ENCODE results near the gene CAMTA1.

GRCh38 chr1:7761103-7761502, 975.8 kb downstream of the CAMTA1 start:
- TF ChIP-seq, protein P1, sequence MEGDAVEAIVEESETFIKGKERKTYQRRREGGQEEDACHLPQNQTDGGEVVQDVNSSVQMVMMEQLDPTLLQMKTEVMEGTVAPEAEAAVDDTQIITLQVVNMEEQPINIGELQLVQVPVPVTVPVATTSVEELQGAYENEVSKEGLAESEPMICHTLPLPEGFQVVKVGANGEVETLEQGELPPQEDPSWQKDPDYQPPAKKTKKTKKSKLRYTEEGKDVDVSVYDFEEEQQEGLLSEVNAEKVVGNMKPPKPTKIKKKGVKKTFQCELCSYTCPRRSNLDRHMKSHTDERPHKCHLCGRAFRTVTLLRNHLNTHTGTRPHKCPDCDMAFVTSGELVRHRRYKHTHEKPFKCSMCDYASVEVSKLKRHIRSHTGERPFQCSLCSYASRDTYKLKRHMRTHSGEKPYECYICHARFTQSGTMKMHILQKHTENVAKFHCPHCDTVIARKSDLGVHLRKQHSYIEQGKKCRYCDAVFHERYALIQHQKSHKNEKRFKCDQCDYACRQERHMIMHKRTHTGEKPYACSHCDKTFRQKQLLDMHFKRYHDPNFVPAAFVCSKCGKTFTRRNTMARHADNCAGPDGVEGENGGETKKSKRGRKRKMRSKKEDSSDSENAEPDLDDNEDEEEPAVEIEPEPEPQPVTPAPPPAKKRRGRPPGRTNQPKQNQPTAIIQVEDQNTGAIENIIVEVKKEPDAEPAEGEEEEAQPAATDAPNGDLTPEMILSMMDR (IDR thresholded peaks at IDR 0.05): no peak
- no peak for TF ChIP-seq POLR2A (IDR thresholded peaks at IDR 0.05)
